Measurements from ENCODE around the gene KCNIP3. TPM values are rescaled to one million over a fixed set of nuclear protein-coding genes. Genes with fewer than 3 reads are reported as not detected.
"Not testable (repeated sequence)": the region's sequence is repeated elsewhere in the genome, so short reads cannot be mapped to it uniquely, and the experiment has no call there.

KCNIP3 gene
- total RNA-seq, 1 donor from 2014 or later, result not detected

DNA sequence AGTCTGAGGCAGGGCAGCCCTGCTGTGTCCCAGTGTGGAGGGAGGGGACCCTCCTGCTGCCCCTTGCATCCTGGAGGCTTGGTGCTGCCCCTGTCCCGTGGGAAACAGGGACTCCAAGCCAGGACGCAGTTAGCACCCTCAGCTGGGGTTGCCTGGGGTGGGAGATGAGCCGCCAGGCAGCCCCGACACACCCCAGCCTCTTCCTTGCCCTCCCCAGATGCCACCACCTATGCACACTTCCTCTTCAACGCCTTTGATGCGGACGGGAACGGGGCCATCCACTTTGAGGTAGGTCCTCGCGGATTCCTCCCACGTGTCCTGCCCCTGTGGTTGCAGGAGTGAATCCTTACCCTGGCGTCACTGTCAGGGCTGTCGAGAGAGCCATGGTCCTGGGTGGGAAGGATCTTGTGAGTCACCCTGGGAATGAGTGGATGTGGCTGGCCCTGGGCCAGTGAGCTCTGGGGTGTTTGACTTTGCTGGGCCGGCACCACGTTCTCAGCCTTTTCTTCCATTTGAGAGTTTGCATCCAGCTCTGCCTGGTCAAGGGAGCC lies 77.8 kb downstream of the KCNIP3 start:
- no peaks in the 10 kb centered on the region for H3K4me1 Mint-ChIP-seq (ENCODE audit: low read depth)
- H3K36me3 Mint-ChIP-seq (ENCODE audit: low read depth), result no peaks in the 10 kb centered on the region
- H3K9me3 Mint-ChIP-seq, result no peaks in the 10 kb centered on the region
- no peak overlapping the region for H3K27ac Mint-ChIP-seq
- intact Hi-C loops (cut with micrococcal nuclease), result no loop called here
- peaks cover 7% of the 10 kb centered on the region for H3K27me3 Mint-ChIP-seq (ENCODE audit: insufficient read depth)
- no peak for DNase-seq (ENCODE audit: low spot score)
- no peak overlapping the region for H3K4me3 Mint-ChIP-seq

DNA sequence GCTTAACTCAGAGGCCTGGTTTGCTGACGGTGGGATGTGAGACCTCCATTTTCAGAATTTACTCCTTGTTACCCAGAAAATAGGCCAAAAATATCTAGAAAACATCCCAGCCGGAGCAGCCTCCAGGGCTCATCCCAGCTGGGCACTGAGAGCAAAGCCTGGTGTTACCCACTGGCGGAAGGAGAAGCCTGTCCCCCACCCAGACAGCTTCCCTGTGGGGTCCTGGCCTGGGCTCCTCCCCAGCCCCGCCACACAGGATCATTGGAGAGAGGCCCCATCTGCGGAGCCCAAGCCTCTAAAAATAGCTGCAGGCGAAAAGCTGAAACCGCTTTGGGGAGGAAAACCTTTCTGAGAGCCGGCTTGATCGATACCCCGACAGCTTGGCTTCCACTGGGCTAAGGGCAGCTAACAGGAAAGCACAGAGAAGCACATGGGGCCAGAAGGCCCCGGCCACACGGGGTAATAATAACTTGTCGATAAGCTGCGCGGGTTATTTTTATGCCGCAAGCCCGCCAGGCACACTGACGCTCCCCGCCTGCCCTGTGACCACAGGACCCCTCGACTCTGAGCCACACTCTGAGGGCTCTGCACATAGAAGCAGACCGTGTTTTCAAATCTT lies 78.5 kb downstream of the KCNIP3 start:
- no peaks in the 10 kb centered on the region for H3K9me3 Mint-ChIP-seq
- peaks cover 4% of the 10 kb centered on the region for H3K27me3 Mint-ChIP-seq (ENCODE audit: insufficient read depth)
- H3K36me3 Mint-ChIP-seq (ENCODE audit: low read depth), result no peaks in the 10 kb centered on the region
- H3K27ac Mint-ChIP-seq, result no peak overlapping the region
- no peak for DNase-seq (ENCODE audit: low spot score)
- H3K4me3 Mint-ChIP-seq, result no peak overlapping the region
- H3K4me1 Mint-ChIP-seq (ENCODE audit: low read depth), result no peaks in the 10 kb centered on the region
- intact Hi-C loops (cut with micrococcal nuclease), result no loop called here

DNA sequence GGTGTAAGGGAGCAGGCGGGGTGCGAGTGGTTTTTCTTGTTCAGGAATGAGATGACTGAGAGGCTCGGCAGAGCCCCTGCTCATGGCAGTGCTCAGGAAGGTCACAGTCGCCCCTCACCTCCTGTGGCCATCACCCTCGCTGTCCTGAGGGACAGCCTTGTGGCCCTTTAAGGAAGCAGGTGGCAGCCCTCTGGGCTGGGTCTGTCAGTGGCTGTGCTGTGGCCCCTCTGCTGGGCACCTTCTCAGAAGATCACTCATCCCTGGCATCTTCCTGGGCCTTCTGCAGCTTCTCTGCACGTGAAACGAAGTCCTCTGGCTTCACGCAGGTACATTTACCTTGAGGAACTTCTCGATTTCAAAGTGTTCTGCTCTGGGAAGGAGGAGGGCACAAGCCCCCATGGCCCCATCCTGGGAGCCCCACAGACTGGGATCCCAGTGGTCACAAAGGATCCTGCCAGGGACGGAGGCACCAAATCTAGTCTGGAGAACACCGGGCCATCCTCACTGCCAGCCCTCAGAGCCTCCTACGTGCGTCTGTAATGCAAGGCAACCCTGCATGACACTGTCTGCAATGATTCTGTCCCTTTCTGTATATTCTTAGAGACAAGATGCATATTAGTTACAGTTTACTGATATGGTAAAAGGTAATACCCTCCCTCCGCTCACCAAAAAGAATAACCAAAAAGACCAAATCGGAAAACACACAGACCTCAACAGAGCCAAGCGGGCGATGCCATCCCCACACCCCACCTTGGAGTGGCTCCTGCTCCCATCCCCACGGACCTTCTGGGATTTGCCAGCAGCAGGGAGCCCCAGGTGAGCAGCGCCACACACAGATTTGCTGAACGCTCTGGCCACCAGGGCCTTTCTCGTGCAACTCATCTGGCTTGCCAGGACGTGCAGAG lies 79.4 kb downstream of the KCNIP3 start:
- Mint-ChIP-seq H3K36me3 (ENCODE audit: low read depth) (no peaks in the 10 kb centered on the region), H3K9me3 (no peaks in the 10 kb centered on the region), H3K4me1 (ENCODE audit: low read depth) (no peaks in the 10 kb centered on the region), H3K27me3 (ENCODE audit: insufficient read depth) (peaks cover 4% of the 10 kb centered on the region), H3K27ac (no peak overlapping the region), H3K4me3 (no peak overlapping the region)
- intact Hi-C loops (cut with micrococcal nuclease), result no loop called here
- DNase-seq (ENCODE audit: low spot score), result no peak

DNA sequence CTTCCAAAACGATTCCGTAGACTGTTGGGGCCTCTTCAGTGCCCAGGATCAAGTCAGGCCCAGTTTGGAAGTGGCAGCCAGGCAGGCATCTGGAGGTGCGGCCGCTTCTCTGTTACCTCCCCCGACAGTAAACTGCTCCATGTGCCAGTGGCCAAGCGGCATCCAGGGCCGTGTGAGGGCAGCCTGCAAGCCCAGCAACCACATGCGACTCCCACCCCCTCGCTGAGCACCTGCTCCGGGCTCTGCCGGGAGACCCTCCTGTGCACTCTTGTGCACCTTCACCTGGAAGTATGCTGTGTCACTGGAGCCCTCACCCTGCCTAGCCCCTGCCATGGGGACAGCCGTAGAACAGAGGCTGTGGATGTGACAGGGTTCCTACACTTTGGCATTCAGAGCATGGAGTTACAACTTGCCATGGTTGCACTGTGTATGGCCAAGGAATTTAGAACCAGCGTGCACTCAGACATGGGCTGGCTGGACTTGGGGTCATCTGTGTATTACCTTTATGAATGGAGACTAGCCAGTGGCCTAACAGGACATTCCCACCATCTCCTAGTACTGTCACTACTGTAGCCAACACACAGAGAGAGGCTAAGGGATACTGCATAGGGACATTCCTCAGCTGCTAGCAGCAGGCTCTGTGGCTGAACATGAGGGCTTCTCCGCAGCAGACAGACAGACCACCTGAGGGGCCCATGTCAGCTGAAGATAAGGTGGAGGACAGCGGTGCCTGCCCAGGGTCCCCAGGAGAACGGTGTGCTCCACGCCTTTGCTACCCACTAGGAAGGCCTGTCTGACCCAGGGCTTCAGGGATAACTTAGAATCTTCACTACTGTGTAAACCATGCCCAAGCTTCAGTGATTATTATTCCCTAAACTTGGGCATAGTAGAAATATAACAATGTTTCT lies 80.3 kb downstream of the KCNIP3 start:
- Mint-ChIP-seq H3K36me3 (ENCODE audit: low read depth) (no peaks in the 10 kb centered on the region), H3K27ac (no peak overlapping the region), H3K4me3 (no peak overlapping the region), H3K4me1 (ENCODE audit: low read depth) (no peaks in the 10 kb centered on the region), H3K27me3 (ENCODE audit: insufficient read depth) (peaks cover 4% of the 10 kb centered on the region), H3K9me3 (no peaks in the 10 kb centered on the region)
- intact Hi-C loops (cut with micrococcal nuclease), result no loop called here
- no peak for DNase-seq (ENCODE audit: low spot score)

DNA sequence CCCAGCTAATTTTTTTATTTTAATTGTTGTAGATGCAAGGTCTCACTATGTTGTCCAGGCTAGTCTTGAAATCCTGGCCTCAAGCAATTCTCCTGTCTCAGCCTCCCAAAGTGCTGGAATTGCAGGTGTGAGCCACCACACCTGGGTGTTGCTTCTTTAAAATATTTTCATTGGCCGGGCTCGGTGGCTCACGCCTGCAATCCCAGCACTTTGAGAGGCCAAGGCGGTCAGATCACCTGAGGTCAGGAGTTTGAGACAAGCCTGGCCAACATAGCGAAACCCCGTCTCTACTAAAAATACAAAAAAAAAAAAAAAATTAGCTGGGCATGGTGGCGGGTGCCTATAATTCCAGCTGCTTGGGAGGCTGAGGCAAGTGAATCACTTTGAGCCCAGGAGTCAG lies 81.1 kb downstream of the KCNIP3 start:
- H3K27me3 Mint-ChIP-seq (ENCODE audit: insufficient read depth); H3K27ac Mint-ChIP-seq; H3K4me3 Mint-ChIP-seq; H3K9me3 Mint-ChIP-seq; H3K36me3 Mint-ChIP-seq (ENCODE audit: low read depth); H3K4me1 Mint-ChIP-seq (ENCODE audit: low read depth); intact Hi-C loops (cut with micrococcal nuclease); DNase-seq (ENCODE audit: low spot score): not testable (repeated sequence)

DNA sequence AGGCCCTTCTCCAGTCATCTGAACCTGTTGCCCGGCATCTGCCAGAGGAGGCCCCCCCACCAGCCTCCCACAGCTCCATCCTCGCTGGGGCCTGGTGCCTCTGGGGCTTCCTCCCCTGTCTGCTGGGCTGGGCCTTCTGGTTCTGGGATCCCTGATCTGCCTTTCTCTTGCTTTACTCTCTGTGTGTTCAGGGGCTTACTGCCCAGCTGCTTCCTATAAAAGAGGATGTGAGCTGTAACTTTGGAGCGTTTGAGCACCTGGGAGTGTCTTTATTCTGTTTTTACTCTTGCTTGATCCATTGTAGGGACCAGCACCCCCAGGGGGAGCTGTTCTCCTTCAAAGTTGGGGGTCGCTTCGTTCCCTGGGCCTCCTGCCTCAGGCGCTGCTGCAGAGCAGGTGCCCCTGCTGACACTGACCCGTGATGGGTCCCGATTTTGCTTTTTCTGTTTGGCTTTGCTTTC lies 82.3 kb downstream of the KCNIP3 start:
- peaks cover 4% of the 10 kb centered on the region for H3K27me3 Mint-ChIP-seq (ENCODE audit: insufficient read depth)
- intact Hi-C loops (cut with micrococcal nuclease), result no loop called here
- no peaks in the 10 kb centered on the region for H3K36me3 Mint-ChIP-seq (ENCODE audit: low read depth)
- H3K27ac Mint-ChIP-seq, result no peak overlapping the region
- no peaks in the 10 kb centered on the region for H3K4me1 Mint-ChIP-seq (ENCODE audit: low read depth)
- H3K9me3 Mint-ChIP-seq, result no peaks in the 10 kb centered on the region
- DNase-seq (ENCODE audit: low spot score), result no peak
- H3K4me3 Mint-ChIP-seq, result no peak overlapping the region

DNA sequence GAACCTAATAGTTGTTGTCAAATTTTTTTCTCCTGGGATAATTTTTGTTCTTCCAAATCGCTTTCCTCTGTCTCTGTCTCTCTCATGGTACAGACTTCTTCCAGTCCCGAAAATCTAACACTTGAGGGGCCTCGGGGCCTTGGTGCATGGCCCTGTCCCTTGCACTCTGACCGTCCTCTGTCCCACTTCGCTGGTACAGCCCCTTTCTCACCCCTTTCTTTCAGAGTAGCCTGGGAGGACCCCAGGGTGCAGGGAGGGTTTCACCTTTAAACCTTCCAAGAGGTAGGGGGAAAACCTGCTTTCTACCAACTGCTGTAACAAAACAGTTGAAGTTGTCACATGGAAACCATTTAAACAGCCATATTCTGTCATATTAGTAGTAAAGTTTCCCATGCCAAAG lies 83.1 kb downstream of the KCNIP3 start:
- Mint-ChIP-seq H3K27me3 (ENCODE audit: insufficient read depth) (peaks cover 4% of the 10 kb centered on the region), H3K36me3 (ENCODE audit: low read depth) (no peaks in the 10 kb centered on the region), H3K9me3 (no peaks in the 10 kb centered on the region), H3K4me3 (no peak overlapping the region), H3K4me1 (ENCODE audit: low read depth) (no peaks in the 10 kb centered on the region), H3K27ac (no peak overlapping the region)
- intact Hi-C loops (cut with micrococcal nuclease), result no loop called here
- DNase-seq (ENCODE audit: low spot score), result no peak

DNA sequence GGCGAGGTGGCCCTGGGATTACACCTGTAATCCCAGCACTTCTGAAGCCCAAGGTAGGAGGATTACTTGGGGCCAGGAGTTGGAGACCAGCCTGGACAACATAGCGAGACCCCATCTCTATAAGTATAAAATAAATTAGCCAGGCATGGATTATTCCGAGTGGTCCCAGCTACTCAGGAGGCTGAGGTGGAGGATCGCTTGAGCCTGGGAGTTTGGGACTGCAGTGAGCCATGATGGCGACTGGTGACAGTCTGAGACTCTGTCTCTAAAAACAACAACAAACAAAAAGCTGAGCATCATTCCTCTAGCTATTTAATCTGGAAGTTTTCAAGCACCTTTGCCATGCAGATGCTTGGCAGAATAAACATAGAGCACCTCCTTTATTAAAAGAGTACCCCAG lies 83.6 kb downstream of the KCNIP3 start:
- H3K27me3 Mint-ChIP-seq (ENCODE audit: insufficient read depth), result peaks cover 4% of the 10 kb centered on the region
- intact Hi-C loops (cut with micrococcal nuclease), result no loop called here
- no peak for DNase-seq (ENCODE audit: low spot score)
- no peak overlapping the region for H3K4me3 Mint-ChIP-seq
- H3K4me1 Mint-ChIP-seq (ENCODE audit: low read depth), result no peaks in the 10 kb centered on the region
- H3K9me3 Mint-ChIP-seq, result no peaks in the 10 kb centered on the region
- no peaks in the 10 kb centered on the region for H3K36me3 Mint-ChIP-seq (ENCODE audit: low read depth)
- H3K27ac Mint-ChIP-seq, result no peak overlapping the region

DNA sequence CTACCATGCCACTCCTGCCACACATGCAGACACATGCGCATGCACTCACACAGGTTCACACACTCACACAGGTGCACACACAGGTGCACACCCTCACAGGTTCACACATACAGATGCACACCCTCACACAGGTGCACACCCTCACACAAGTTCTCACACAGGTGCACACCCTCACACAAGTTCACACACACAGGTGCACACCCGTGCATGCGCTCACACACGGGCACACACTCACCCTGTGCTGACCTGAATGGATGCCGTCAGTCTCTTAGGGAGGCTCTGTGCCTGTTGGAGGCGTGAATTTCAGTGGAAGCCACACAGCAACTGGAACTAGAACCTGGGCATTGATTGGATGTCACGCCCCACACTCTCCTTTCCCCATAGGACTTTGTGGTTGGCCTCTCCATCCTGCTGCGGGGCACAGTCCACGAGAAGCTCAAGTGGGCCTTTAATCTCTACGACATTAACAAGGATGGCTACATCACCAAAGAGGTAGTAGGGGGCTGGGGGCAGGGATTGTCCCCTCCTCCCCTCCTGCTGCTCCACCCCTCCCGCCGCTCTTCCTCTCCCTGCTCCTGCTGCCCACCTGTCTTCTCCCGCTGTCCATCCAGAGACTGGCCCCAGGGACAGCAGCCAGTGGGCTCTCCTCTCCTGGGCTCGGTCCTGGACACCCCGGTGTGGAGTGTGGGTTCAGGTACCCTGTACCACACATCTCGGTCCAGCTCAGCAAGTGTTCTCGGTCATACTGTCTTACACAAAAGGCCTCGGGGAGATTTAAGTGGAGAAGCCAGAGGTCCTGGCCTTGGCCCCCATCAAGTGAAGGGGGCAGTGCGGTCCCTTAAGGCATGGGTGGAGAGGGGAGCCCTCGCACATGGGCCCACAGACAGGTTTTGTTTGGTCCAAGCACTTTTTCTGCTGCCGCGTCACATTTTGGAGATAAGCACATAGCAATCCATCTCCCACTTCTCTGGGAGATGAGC lies 84.4 kb downstream of the KCNIP3 start:
- no peaks in the 10 kb centered on the region for H3K36me3 Mint-ChIP-seq (ENCODE audit: low read depth)
- H3K9me3 Mint-ChIP-seq, result no peaks in the 10 kb centered on the region
- no peak overlapping the region for H3K4me3 Mint-ChIP-seq
- no peaks in the 10 kb centered on the region for H3K4me1 Mint-ChIP-seq (ENCODE audit: low read depth)
- intact Hi-C loops (cut with micrococcal nuclease), result no loop called here
- H3K27ac Mint-ChIP-seq, result no peak overlapping the region
- DNase-seq (ENCODE audit: low spot score), result no peak
- peaks cover 2% of the 10 kb centered on the region for H3K27me3 Mint-ChIP-seq (ENCODE audit: insufficient read depth)

DNA sequence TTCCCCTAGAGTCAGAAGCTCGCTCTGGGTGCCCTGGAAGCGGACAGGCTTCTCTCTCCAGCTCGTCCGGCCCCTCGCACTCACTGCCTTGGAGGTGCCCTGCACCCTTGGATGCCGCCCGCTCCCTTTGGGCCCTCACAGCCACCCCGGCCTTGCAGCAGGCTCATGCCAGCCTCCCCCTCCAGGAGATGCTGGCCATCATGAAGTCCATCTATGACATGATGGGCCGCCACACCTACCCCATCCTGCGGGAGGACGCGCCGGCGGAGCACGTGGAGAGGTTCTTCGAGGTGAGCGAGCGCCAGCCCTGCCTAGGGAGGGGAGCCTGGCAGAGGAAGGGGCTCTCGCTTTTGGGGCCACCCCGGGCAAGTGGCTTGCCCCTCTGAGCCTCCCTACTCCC lies 85.0 kb downstream of the KCNIP3 start:
- Mint-ChIP-seq H3K4me3 (no peak overlapping the region), H3K27me3 (ENCODE audit: insufficient read depth) (peaks cover 2% of the 10 kb centered on the region), H3K36me3 (ENCODE audit: low read depth) (no peaks in the 10 kb centered on the region), H3K4me1 (ENCODE audit: low read depth) (no peaks in the 10 kb centered on the region), H3K27ac (no peak overlapping the region), H3K9me3 (no peaks in the 10 kb centered on the region)
- intact Hi-C loops (cut with micrococcal nuclease), result no loop called here
- no peak for DNase-seq (ENCODE audit: low spot score)

DNA sequence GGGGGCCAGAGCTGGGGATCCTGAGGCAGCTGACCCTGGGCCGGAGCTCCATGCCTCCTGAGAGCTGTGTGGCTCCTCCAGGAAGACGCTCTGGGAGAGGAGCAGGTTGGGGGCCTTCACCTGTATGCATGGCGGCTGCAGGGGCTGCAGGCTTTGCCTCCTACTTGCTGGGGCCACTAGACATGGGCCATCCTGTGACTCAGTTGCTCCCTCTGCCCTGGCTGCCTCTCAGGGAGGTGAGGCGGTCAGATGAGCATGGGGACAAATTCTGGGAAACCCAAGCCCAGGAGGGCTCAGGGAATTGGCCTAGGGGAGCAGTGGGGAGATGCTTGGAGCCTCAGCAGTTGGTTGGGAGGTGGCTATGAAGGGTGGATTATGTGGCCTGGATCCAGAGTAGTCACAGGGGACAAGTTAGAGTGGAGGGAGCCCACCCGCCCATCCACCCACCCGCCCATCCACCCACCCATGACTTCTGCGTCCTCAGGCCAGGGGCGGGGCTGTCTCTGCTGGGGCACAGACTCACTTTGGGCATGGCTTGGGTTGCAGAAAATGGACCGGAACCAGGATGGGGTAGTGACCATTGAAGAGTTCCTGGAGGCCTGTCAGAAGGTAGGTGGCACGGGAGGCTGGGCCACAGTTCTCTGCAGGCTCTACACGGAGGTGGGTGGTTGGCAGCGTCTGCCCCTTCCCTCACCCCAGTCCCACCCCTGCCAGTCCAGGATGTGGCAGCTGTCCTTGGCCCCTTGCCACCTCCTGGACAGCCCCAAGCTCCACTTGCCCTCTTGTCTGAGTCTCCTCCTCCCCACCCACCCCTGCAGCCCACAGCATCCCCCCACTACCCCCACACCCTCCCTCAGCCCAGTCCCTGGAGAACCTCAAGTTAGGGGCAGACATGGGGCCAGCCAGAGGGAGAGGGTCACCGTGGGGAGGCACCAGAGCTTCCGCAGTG lies 85.8 kb downstream of the KCNIP3 start:
- intact Hi-C loops (cut with micrococcal nuclease), result no loop called here
- H3K27me3 Mint-ChIP-seq (ENCODE audit: insufficient read depth), result peaks cover 2% of the 10 kb centered on the region
- H3K36me3 Mint-ChIP-seq (ENCODE audit: low read depth), result no peaks in the 10 kb centered on the region
- no peak overlapping the region for H3K27ac Mint-ChIP-seq
- H3K4me1 Mint-ChIP-seq (ENCODE audit: low read depth), result no peaks in the 10 kb centered on the region
- DNase-seq (ENCODE audit: low spot score), result no peak
- H3K4me3 Mint-ChIP-seq, result no peak overlapping the region
- no peaks in the 10 kb centered on the region for H3K9me3 Mint-ChIP-seq

Data from activated T-helper 1 cell treated with anti-CD3 and anti-CD28 coated beads, Interleukin-12 subunit alpha, Interleukin-12 subunit beta, Interleukin-2, Interleukin-4 antibody, amounts not matched to agents 30 ng/mL and 10 ng/mL and 1 ng/mL, durations not matched to agents 14 hours and 24 hours and 36 hours (primary cell).